Endothelial cell of umbilical vein (primary cell): Measurements from ENCODE around the gene CALN1. TPM values are rescaled to one million over a fixed set of nuclear protein-coding genes. Genes with fewer than 3 reads are reported as not detected.

Source experiments
- BruUV-seq: library from RNA; stranded (reverse); fragments of 400-500 nt; replicated peaks from 2 replicates; lab custom pipeline; 2021; lab: Mats Ljungman, UMichigan
- CTCF ChIA-PET: fragments of 300-600, 350-600 bp; sonication (Branson Sonifier 250); formaldehyde crosslinking; loops from one replicate; lab custom pipeline; 2021; ENCODE audit warnings: antibody characterized with exemption, inconsistent platforms; lab: Charles Lee
- POLR2A ChIA-PET: fragments of 300-600, 350-600 bp; sonication (Branson Sonifier 250); formaldehyde crosslinking; loops from one replicate; lab custom pipeline; 2021; ENCODE audit warnings: antibody characterized with exemption, inconsistent platforms; lab: Charles Lee
- DNase-seq: peaks from one replicate; pipeline ENCODE4 v3.0.0-alpha.2; 2011; ENCODE audit warnings: low read depth, low spot score
- FAIRE-seq: peaks from 2 replicates; lab custom pipeline; 2011; peaks lifted over from hg19 to GRCh38; lab: Jason Lieb, UNC
- H2AFZ ChIP-seq: 2 replicates; pipeline ENCODE4 v1.6.0; 2012; ENCODE audit warnings: low read depth, low read length, control low read depth, inconsistent platforms
- H3K27ac ChIP-seq: 2 replicates; pipeline ENCODE4 v1.5.1; 2011; ENCODE audit warnings: low read depth, mild to moderate bottlenecking, control low read depth, low read length, moderate library complexity; ENCODE audit not compliant: insufficient read depth
- H3K27me3 ChIP-seq, 2 experiments: 2 replicates each; pipeline versions ENCODE4 v1.6.0 to v1.6.1; 2011; ENCODE audit warnings: low read length in 2 of 2, mixed read lengths in 1 of 2; ENCODE audit not compliant: control insufficient read depth in 2 of 2, insufficient read depth in 2 of 2
- H3K36me3 ChIP-seq, 2 experiments: 2 replicates in 1 of 2; 3 replicates in 1 of 2; pipeline ENCODE4 v1.5.1; 2011; ENCODE audit warnings: low read length in 2 of 2, mild to moderate bottlenecking in 1 of 2, moderate library complexity in 1 of 2; ENCODE audit not compliant: control insufficient read depth in 2 of 2, insufficient read depth in 2 of 2; ENCODE audit errors: extremely low read depth in 1 of 2
- H3K4me1 ChIP-seq: 3 replicates; pipeline ENCODE4 v1.5.1; 2011; ENCODE audit warnings: mild to moderate bottlenecking, low read length; ENCODE audit not compliant: control insufficient read depth, insufficient read depth; ENCODE audit errors: extremely low read depth
- H3K4me2 ChIP-seq: 2 replicates; pipeline ENCODE4 v1.6.1; 2011; ENCODE audit warnings: low read length, control low read depth, mixed read lengths; ENCODE audit not compliant: insufficient read depth
- H3K4me3 ChIP-seq, 3 experiments: fragments of 200-600 bp in 1 of 3; sonication (generic), shearing (Covaris generic) in 1 of 3; replicated peaks in 1 of 3; 2 replicates each; pipeline ENCODE4 v1.5.1; 2011 to 2016; ENCODE audit warnings: control low read depth in 3 of 3, low read length in 3 of 3, mild to moderate bottlenecking in 2 of 3, inconsistent platforms in 1 of 3, low read depth in 1 of 3, moderate library complexity in 1 of 3; ENCODE audit not compliant: insufficient read depth in 1 of 3
- H3K79me2 ChIP-seq: 2 replicates; pipeline ENCODE4 v1.6.0; 2012; ENCODE audit warnings: low read length, inconsistent platforms; ENCODE audit not compliant: control insufficient read depth, insufficient read depth
- H3K9ac ChIP-seq: replicated peaks from 2 replicates; pipeline ENCODE3; 2011; ENCODE audit warnings: low read length, control low read depth; ENCODE audit not compliant: insufficient read depth; ENCODE audit errors: extremely low read depth
- H3K9me1 ChIP-seq: replicated peaks from 3 replicates; pipeline ENCODE4 v1.6.0; 2011; ENCODE audit warnings: mild to moderate bottlenecking, low read length; ENCODE audit not compliant: control insufficient read depth, insufficient read depth; ENCODE audit errors: extremely low read depth
- H3K9me3 ChIP-seq: replicated peaks from 2 replicates; pipeline ENCODE4 v1.5.1; 2012; ENCODE audit warnings: low read length, inconsistent platforms; ENCODE audit not compliant: control insufficient read depth, insufficient read depth
- H4K20me1 ChIP-seq: replicated peaks from 2 replicates; pipeline ENCODE3; 2011; ENCODE audit warnings: mild to moderate bottlenecking, low read length; ENCODE audit not compliant: control insufficient read depth, insufficient read depth; ENCODE audit errors: extremely low read depth
- CTCF ChIP-seq, 2 donors: IDR thresholded peaks; 1 replicate in 1 of 2; 2 replicates in 1 of 2; pipeline ENCODE4 v1.5.1; 2011; ENCODE audit warnings: low read length in 2 of 2, mild to moderate bottlenecking in 2 of 2, moderate library complexity in 2 of 2, control low read depth in 1 of 2, inconsistent platforms in 1 of 2, low read depth in 1 of 2; ENCODE audit not compliant: insufficient read depth in 1 of 2; ENCODE audit errors: extremely low read depth in 1 of 2
- EZH2 ChIP-seq: IDR thresholded peaks from 2 replicates; pipeline ENCODE4 v1.6.1; 2012; ENCODE audit warnings: borderline replicate concordance, low read depth, mild to moderate bottlenecking, moderate library complexity, low read length, inconsistent platforms; ENCODE audit not compliant: severe bottlenecking
- FOS ChIP-seq: IDR thresholded peaks from 2 replicates; pipeline ENCODE4 v1.6.1; 2011; ENCODE audit warnings: mild to moderate bottlenecking, low read length, moderate library complexity, borderline replicate concordance; ENCODE audit not compliant: insufficient read depth
- GATA2 ChIP-seq: IDR thresholded peaks from 2 replicates; pipeline ENCODE4 v1.7.0; 2011; ENCODE audit warnings: low read depth, mild to moderate bottlenecking, moderate library complexity, mixed read lengths, low read length; ENCODE audit not compliant: insufficient read length, insufficient read depth
- JUN ChIP-seq: IDR thresholded peaks from 2 replicates; pipeline ENCODE4 v1.6.1; 2011; ENCODE audit warnings: borderline replicate concordance, low read depth; ENCODE audit not compliant: insufficient read length, insufficient read depth
- MAX ChIP-seq: IDR thresholded peaks from 2 replicates; pipeline ENCODE4 v1.6.1; 2011; ENCODE audit not compliant: insufficient read depth, insufficient read length
- MYC ChIP-seq: IDR thresholded peaks from one replicate; pipeline ENCODE4 v1.6.1; 2011; ENCODE audit warnings: mild to moderate bottlenecking, low read depth, low read length
- POLR2A ChIP-seq: IDR thresholded peaks from 2 replicates; pipeline ENCODE4 v1.6.1; 2012; ENCODE audit warnings: low read depth, mild to moderate bottlenecking, control low read depth, low read length
- POLR2AphosphoS5 ChIP-seq: IDR thresholded peaks from 2 replicates; pipeline ENCODE4 v1.6.1; 2012; ENCODE audit warnings: low read depth, mild to moderate bottlenecking, control low read depth, low read length, moderate library complexity; ENCODE audit not compliant: insufficient read depth
- dilution Hi-C: fragments of 300-500 bp; cut with MboI; formaldehyde crosslinking; loops from one replicate; pipeline ENCODE4 v1.15.0; 2019; ENCODE audit warnings: low sequenced_read_pairs; ENCODE audit not compliant: extremely low pct_ligation_motif_present
- intact Hi-C: fragments of 100-400 bp; cut with micrococcal nuclease; formaldehyde crosslinking; loops from one replicate; pipeline ENCODE4 v1.10.0; 2022
- polyA plus RNA-seq, 4 experiments: library from polyadenylated mRNA; depleted of rRNA in 3 of 4; stranded (reverse) in 3 of 4; unstranded in 1 of 4; fragments of >200 nt; gene quantifications; 2 replicates each; pipeline versions ENCODE4 v1.2.1 to v1.2.3, GENCODE V29; 2011 to 2012; ENCODE audit warnings: missing spikeins in 1 of 4
- total RNA-seq: library from RNA; stranded (reverse); gene quantifications from 2 replicates; pipeline ENCODE4 v1.2.3, GENCODE V29; 2021

The CALN1 gene
- total and polyA plus RNA-seq, 2 donors (not counting 3 experiments of a cell fraction or from before 2014, with no cell fraction given), result not detected

- CTCF ChIA-PET, result no interaction called here
- intact Hi-C loops, result loop anchor here (2.0 kb wide), 1 partner anchor 51 kb away; no protein-coding TSS in a partner anchor
- Histone ChIP-seq H3K9me1 (no peaks in the 10 kb centered on the region), H4K20me1 (no peaks in the 10 kb centered on the region), H2AFZ (no peak overlapping the region), H3K27me3 (no peaks in the 10 kb centered on the region), H3K4me2 (no peak overlapping the region), H3K79me2 (no peaks in the 10 kb centered on the region), H3K27ac (no peak overlapping the region), H3K9me3 (no peaks in the 10 kb centered on the region), H3K36me3 (no peaks in the 10 kb centered on the region), H3K4me3 (no peak overlapping the region), H3K4me1 (no peaks in the 10 kb centered on the region), H3K9ac (no peak overlapping the region)
- no TSS peak for BruUV-seq
- TF ChIP-seq POLR2AphosphoS5 (no peak), GATA2 (no peak), CTCF (IDR thresholded peaks at IDR 0.05; ENCODE audit: extremely low read depth in 1 of 2, insufficient read depth in 1 of 2, low read depth in 1 of 2, low read length in 2 of 2) (no peak), POLR2A (no peak)
- no peak for FAIRE-seq
- dilution Hi-C loops, result no loop called here
- POLR2A ChIA-PET, result no interaction called here
- DNase-seq, result no peak
These were observed 198.4 kb downstream of the CALN1 start for GRCh38 chr7:72213769-72214168.

- H3K9me1 ChIP-seq, result no peaks in the 10 kb centered on the region
- H2AFZ ChIP-seq, result no peak overlapping the region
- no peaks in the 10 kb centered on the region for H3K36me3 ChIP-seq
- H3K4me1 ChIP-seq, result no peaks in the 10 kb centered on the region
- dilution Hi-C loops (no loop called here), intact Hi-C loops (no loop called here)
- H3K79me2 ChIP-seq, result no peaks in the 10 kb centered on the region
- ChIA-PET POLR2A (no interaction called here), CTCF (no interaction called here)
- no peak overlapping the region for H3K9ac ChIP-seq
- no peak overlapping the region for H3K4me2 ChIP-seq
- FAIRE-seq (no peak), DNase-seq (no peak)
- TF ChIP-seq POLR2A, result no peak
- TF ChIP-seq JUN, result no peak
- no peak for TF ChIP-seq POLR2AphosphoS5
- TF ChIP-seq MYC, result no peak
- no peak for TF ChIP-seq GATA2
- TF ChIP-seq MAX, result no peak
- TF ChIP-seq EZH2, result no peak
- TF ChIP-seq CTCF (IDR thresholded peaks at IDR 0.05; ENCODE audit: extremely low read depth in 1 of 2, insufficient read depth in 1 of 2, low read depth in 1 of 2, low read length in 2 of 2), result no peak
- TF ChIP-seq FOS, result no peak
- no TSS peak for BruUV-seq
- H3K27ac ChIP-seq, result no peak overlapping the region
- H4K20me1 ChIP-seq, result no peaks in the 10 kb centered on the region
- H3K27me3 ChIP-seq, result no peaks in the 10 kb centered on the region
- H3K9me3 ChIP-seq, result no peaks in the 10 kb centered on the region
- no peak overlapping the region for H3K4me3 ChIP-seq
These were observed 199.1 kb downstream of the CALN1 start for GRCh38 chr7:72213081-72213480.
